HUDEP-2 (cell line): ENCODE results near the gene PHLDA2.
"Not testable (repeated sequence)": the region's sequence is repeated elsewhere in the genome, so short reads cannot be mapped to it uniquely, and the experiment has no call there.

ENCODE experiments used
- DNase-seq, 76 experiments: peaks; one replicate each; lab custom pipeline; 2025; ENCODE audit not compliant: unreplicated experiment in 76 of 76; lab: John Stamatoyannopoulos, UW

Gene PHLDA2

GRCh38 chr11:2945757-2946287, 16.6 kb upstream of the PHLDA2 start:
- DNase-seq: no peak

- no peak for DNase-seq
These were observed 16.0 kb upstream of the PHLDA2 start for GRCh38 chr11:2945031-2945756.

GRCh38 chr11:2944530-2944929, 15.3 kb upstream of the PHLDA2 start:
- no peak for DNase-seq

GRCh38 chr11:2943711-2944118, 14.5 kb upstream of the PHLDA2 start:
- DNase-seq: peak in 2 of 76 experiments; percentile 20 to 25

- DNase-seq: no peak
These were observed 13.9 kb upstream of the PHLDA2 start for GRCh38 chr11:2942872-2943710.

GRCh38 chr11:2942447-2942846, 13.2 kb upstream of the PHLDA2 start:
- DNase-seq: no peak

- DNase-seq: peak in 6 of 76 experiments; percentile 1 to 33 (median 22)
These were observed 12.0 kb upstream of the PHLDA2 start for GRCh38 chr11:2940921-2941821.

- DNase-seq: peak in 72 of 76 experiments; percentile 26 to 85 (median 66)
These were observed 11.1 kb upstream of the PHLDA2 start for GRCh38 chr11:2940147-2940920.

- not testable (repeated sequence) for DNase-seq
These were observed 9.5 kb upstream of the PHLDA2 start for GRCh38 chr11:2938458-2939418.

GRCh38 chr11:2937641-2938457, 8.6 kb upstream of the PHLDA2 start:
- DNase-seq: not testable (repeated sequence)

- no peak for DNase-seq
These were observed 5.5 kb upstream of the PHLDA2 start for GRCh38 chr11:2934611-2935239.

- no peak for DNase-seq
These were observed 4.9 kb upstream of the PHLDA2 start for GRCh38 chr11:2934021-2934550.

- peak in 67 of 76 experiments; percentile 14 to 84 (median 62) for DNase-seq
These were observed 4.3 kb upstream of the PHLDA2 start for GRCh38 chr11:2933375-2934020.

GRCh38 chr11:2932850-2933251, 3.6 kb upstream of the PHLDA2 start:
- DNase-seq: no peak

GRCh38 chr11:2931771-2932738, 2.8 kb upstream of the PHLDA2 start:
- DNase-seq: no peak

- no peak for DNase-seq
These were observed 2.2 kb upstream of the PHLDA2 start for GRCh38 chr11:2931420-2931746.
